ENCODE results near the gene CDC14A. TPM values are rescaled to one million over a fixed set of nuclear protein-coding genes. Genes with fewer than 3 reads are reported as not detected.
"Not testable (repeated sequence)": the region's sequence is repeated elsewhere in the genome, so short reads cannot be mapped to it uniquely, and the experiment has no call there.

Gene CDC14A
- total RNA-seq, 1 experiment from 2014 or later: 3.4 TPM

DNA sequence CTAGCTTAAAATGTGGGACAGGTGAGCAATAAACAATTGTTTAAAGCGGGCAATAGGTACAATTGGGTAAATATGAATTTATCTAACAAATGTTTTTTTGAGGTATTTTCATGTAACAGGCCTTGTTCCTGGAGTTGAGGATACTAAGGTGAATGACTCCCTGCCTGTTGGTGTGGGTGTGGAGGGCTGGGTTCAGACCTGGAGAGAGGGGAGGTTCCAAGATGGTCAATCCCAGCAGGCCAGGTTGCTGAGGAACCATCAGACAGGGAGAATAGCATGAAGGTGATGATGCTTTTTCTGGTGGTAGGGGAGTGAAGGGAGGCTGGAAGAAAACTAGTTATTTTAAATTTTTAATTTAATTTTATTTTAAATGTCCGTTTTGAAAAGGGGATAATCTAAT lies 46.3 kb downstream of the CDC14A start:
- TF ChIP-seq, protein P1, sequence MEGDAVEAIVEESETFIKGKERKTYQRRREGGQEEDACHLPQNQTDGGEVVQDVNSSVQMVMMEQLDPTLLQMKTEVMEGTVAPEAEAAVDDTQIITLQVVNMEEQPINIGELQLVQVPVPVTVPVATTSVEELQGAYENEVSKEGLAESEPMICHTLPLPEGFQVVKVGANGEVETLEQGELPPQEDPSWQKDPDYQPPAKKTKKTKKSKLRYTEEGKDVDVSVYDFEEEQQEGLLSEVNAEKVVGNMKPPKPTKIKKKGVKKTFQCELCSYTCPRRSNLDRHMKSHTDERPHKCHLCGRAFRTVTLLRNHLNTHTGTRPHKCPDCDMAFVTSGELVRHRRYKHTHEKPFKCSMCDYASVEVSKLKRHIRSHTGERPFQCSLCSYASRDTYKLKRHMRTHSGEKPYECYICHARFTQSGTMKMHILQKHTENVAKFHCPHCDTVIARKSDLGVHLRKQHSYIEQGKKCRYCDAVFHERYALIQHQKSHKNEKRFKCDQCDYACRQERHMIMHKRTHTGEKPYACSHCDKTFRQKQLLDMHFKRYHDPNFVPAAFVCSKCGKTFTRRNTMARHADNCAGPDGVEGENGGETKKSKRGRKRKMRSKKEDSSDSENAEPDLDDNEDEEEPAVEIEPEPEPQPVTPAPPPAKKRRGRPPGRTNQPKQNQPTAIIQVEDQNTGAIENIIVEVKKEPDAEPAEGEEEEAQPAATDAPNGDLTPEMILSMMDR (conservative IDR thresholded peaks at IDR 0.05; ENCODE audit: low read depth, low read length): no peak
- TF ChIP-seq EZH2 (IDR thresholded peaks at IDR 0.05; ENCODE audit: low read length, unreplicated experiment): no peak
- no peak for TF ChIP-seq EZH2phosphoT487 (IDR thresholded peaks at IDR 0.05; ENCODE audit: borderline replicate concordance, low read length)
- CTCF ChIA-PET: no interaction called here
- intact Hi-C loops (cut with micrococcal nuclease): no loop called here

DNA sequence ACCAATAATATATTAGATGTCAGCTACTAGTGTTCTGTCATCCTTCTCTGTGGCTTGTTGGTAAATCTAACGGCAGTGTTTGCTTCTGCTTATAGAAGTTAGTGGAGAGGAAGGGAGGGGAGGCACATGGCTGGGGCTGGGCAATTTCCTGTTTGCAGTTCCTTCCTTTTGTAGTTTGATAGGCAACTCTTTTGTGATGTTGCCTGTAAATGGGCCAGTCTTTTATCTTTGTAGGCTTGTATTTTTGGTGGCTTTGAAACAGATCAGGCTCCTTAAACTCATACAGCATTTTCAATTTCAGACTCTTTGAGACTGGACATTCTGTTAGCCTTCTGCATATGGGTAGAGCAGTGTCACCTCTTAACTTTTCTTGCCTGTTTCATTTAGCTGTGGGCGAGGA lies 48.1 kb downstream of the CDC14A start:
- Histone ChIP-seq H3K4me2 (ENCODE audit: low read length) (no peak overlapping the region), H4K20me1 (ENCODE audit: low read length) (no peaks in the 10 kb centered on the region), H3K9me3 (ENCODE audit: low read length) (no peaks in the 10 kb centered on the region), H3K4me3 (ENCODE audit: low read length) (no peak overlapping the region), H3K27me3 (ENCODE audit: low read length) (no peaks in the 10 kb centered on the region), H3K27ac (ENCODE audit: low read length) (no peak overlapping the region), H3K79me2 (ENCODE audit: low read length) (no peaks in the 10 kb centered on the region), H3K4me1 (ENCODE audit: insufficient read depth, low read length) (no peaks in the 10 kb centered on the region), H3K9me2 (replicated peaks; ENCODE audit: low read length) (no peaks in the 10 kb centered on the region), H3K9ac (ENCODE audit: low read length) (no peak overlapping the region), H3F3A (ENCODE audit: low read length, unreplicated experiment) (no peaks in the 10 kb centered on the region), H3K36me3 (ENCODE audit: low read depth, low read length) (no peaks in the 10 kb centered on the region), H2AFZ (ENCODE audit: low read length) (0 out of 2 replicates have a peak overlapping the region, but pooled peaks have one; percentile 37)
- intact Hi-C loops (cut with micrococcal nuclease): no loop called here
- BruUV-seq (replicated peaks): no TSS peak
- DNase-seq (no peak), ATAC-seq (peak; percentile 70)
- no peak for TF ChIP-seq EZH2phosphoT487 (IDR thresholded peaks at IDR 0.05; ENCODE audit: borderline replicate concordance, low read length)
- no peak for TF ChIP-seq EZH2 (IDR thresholded peaks at IDR 0.05; ENCODE audit: low read length, unreplicated experiment)
- TF ChIP-seq, protein P1 (conservative IDR thresholded peaks at IDR 0.05; ENCODE audit: low read depth, low read length): no peak
- POLR2A ChIA-PET (ENCODE audit: unreplicated experiment): interaction anchor here (0.6 kb wide), 1 partner anchor 55 kb away, joined by 5 read pairs; no protein-coding TSS in a partner anchor
- CTCF ChIA-PET: no interaction called here

More for the DNA sequence above, 46.3 kb downstream of the CDC14A start:
- Histone ChIP-seq H3K4me1 (ENCODE audit: insufficient read depth, low read length) (no peaks in the 10 kb centered on the region), H3K4me3 (ENCODE audit: low read length) (no peak overlapping the region), H4K20me1 (ENCODE audit: low read length) (no peaks in the 10 kb centered on the region), H3K27ac (ENCODE audit: low read length) (no peak overlapping the region), H3K27me3 (ENCODE audit: low read length) (no peaks in the 10 kb centered on the region), H3F3A (ENCODE audit: low read length, unreplicated experiment) (no peaks in the 10 kb centered on the region), H3K9ac (ENCODE audit: low read length) (no peak overlapping the region), H3K9me2 (replicated peaks; ENCODE audit: low read length) (no peaks in the 10 kb centered on the region), H3K79me2 (ENCODE audit: low read length) (no peaks in the 10 kb centered on the region), H2AFZ (ENCODE audit: low read length) (no peak overlapping the region), H3K4me2 (ENCODE audit: low read length) (no peak overlapping the region), H3K9me3 (ENCODE audit: low read length) (no peaks in the 10 kb centered on the region), H3K36me3 (ENCODE audit: low read depth, low read length) (no peaks in the 10 kb centered on the region)
- POLR2A ChIA-PET (ENCODE audit: unreplicated experiment): no interaction called here
- ATAC-seq (no peak), DNase-seq (no peak)
- BruUV-seq (replicated peaks): no TSS peak

DNA sequence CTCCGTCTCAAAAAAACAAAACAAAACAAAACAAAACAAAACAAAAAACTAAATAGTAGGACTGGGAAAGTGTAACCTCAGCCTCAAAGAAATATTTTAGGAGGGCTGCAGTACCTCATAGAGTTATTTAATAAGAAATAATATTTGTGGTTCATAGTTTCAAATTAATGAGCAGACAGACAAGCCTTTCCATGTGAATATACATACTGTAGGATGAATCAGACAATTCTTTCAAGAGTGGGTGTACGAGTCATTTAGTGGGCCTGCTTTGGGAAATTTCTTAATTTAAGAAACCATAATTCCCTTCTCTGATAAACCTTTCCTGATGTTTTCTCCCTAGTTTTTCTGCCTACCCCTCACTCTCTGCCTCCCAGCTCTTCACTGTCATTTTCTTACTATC lies 52.5 kb downstream of the CDC14A start:
- Histone ChIP-seq H2AFZ (ENCODE audit: low read length) (no peak overlapping the region), H4K20me1 (ENCODE audit: low read length) (no peaks in the 10 kb centered on the region), H3K27ac (ENCODE audit: low read length) (no peak overlapping the region), H3K79me2 (ENCODE audit: low read length) (no peaks in the 10 kb centered on the region), H3K4me3 (ENCODE audit: low read length) (no peak overlapping the region), H3K4me1 (ENCODE audit: insufficient read depth, low read length) (no peaks in the 10 kb centered on the region), H3K4me2 (ENCODE audit: low read length) (no peak overlapping the region), H3F3A (ENCODE audit: low read length, unreplicated experiment) (no peaks in the 10 kb centered on the region), H3K27me3 (ENCODE audit: low read length) (no peaks in the 10 kb centered on the region), H3K9me2 (replicated peaks; ENCODE audit: low read length) (no peaks in the 10 kb centered on the region), H3K36me3 (ENCODE audit: low read depth, low read length) (no peaks in the 10 kb centered on the region), H3K9ac (ENCODE audit: low read length) (no peak overlapping the region), H3K9me3 (ENCODE audit: low read length) (no peaks in the 10 kb centered on the region)
- intact Hi-C loops (cut with micrococcal nuclease): no loop called here
- peak; percentile 6 for DNase-seq
- POLR2A ChIA-PET (ENCODE audit: unreplicated experiment): no interaction called here
- ATAC-seq: no peak
- TF ChIP-seq, protein P1 (conservative IDR thresholded peaks at IDR 0.05; ENCODE audit: low read depth, low read length): no peak
- TF ChIP-seq EZH2phosphoT487 (IDR thresholded peaks at IDR 0.05; ENCODE audit: borderline replicate concordance, low read length) (no peak), EZH2 (IDR thresholded peaks at IDR 0.05; ENCODE audit: low read length, unreplicated experiment) (no peak)
- no TSS peak for BruUV-seq (replicated peaks)
- CTCF ChIA-PET: no interaction called here

DNA sequence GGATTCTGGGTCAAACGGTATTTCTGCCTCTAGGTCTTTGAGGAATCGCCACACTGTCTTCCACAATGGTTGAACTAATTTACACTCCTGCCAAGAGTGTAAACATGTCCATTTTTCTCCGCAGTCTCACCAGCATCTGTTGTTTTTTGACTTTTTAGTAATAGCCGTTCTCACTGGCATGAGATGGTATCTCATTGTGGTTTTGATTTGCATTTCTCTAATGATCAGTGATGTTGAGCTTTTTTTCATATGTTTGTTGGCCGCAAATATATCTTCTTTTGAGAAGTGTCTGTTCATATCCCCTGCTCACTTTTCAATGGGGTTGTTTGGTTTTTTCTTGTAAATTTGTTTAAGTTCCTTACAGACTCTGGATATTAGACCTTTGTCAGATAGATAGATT lies 53.6 kb downstream of the CDC14A start:
- ATAC-seq; BruUV-seq (replicated peaks); H3F3A ChIP-seq (ENCODE audit: low read length, unreplicated experiment); H4K20me1 ChIP-seq (ENCODE audit: low read length); H3K9ac ChIP-seq (ENCODE audit: low read length); H2AFZ ChIP-seq (ENCODE audit: low read length); H3K4me2 ChIP-seq (ENCODE audit: low read length); H3K9me3 ChIP-seq (ENCODE audit: low read length); H3K4me3 ChIP-seq (ENCODE audit: low read length); POLR2A ChIA-PET (ENCODE audit: unreplicated experiment); DNase-seq; H3K27me3 ChIP-seq (ENCODE audit: low read length); H3K36me3 ChIP-seq (ENCODE audit: low read depth, low read length); intact Hi-C loops (cut with micrococcal nuclease); H3K9me2 ChIP-seq (replicated peaks; ENCODE audit: low read length); H3K4me1 ChIP-seq (ENCODE audit: insufficient read depth, low read length); H3K79me2 ChIP-seq (ENCODE audit: low read length); CTCF ChIA-PET; H3K27ac ChIP-seq (ENCODE audit: low read length): not testable (repeated sequence)
